HG03442 (cell line): ENCODE data around the gene SUGCT.

ENCODE experiments used
- ATAC-seq: cut with Tn5 transposase; IDR thresholded peaks from one replicate; pipeline ENCODE4 v1.9.1; 2021; ENCODE audit warnings: mild to moderate bottlenecking, moderate library complexity; ENCODE audit not compliant: unreplicated experiment

SUGCT gene

DNA sequence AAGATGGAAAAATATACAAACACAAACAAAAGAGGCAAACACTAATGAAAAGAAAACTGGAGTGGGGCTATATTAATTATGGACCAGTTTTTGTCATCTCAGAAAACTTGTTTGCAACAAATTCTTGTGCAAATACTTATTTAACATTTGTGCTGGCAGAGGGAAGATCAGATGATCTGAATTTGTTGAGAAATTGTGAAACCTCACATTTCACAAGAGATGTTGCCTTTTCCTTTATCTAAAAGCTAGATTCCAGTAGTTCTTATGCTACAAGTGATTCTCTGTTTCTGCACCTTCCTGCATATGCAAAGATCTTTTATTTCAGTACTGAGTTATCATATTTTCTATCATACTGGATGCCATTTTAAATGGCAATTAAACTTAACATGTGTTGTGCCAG lies 320.7 kb downstream of the SUGCT start:
- no peak for ATAC-seq

DNA sequence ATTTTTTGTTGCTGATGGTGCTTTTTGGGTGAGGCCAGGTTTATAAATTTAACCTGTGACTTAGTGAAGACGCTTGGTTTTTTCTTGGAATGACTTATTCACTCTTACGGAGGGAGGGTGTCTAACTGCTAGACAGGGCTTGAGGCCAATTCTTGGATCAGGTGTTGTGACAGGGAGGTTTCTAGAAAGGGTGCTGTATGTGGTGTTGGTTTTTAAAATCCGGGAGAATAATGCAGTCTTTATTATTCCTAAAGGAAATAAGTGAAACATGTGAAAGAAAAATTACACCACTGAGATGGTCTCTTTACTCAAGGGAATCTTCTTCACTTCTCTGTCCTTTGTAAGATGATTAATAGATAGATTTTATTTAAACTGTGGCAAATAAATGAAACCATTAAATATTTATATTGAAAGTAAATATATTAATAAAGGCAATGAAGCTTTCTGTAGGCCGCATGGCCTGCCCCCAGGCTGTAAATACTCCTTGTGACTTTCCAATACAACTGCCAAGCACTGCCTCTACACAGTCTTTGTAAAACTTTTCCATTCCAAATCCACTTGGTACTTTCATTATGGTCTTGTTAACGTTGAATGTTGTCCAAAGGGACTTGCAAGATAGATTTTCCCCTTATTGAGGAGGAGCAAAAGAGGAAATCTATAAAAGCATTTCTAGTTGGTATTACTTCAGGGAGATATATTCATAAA lies 323.1 kb downstream of the SUGCT start:
- ATAC-seq, result no peak

DNA sequence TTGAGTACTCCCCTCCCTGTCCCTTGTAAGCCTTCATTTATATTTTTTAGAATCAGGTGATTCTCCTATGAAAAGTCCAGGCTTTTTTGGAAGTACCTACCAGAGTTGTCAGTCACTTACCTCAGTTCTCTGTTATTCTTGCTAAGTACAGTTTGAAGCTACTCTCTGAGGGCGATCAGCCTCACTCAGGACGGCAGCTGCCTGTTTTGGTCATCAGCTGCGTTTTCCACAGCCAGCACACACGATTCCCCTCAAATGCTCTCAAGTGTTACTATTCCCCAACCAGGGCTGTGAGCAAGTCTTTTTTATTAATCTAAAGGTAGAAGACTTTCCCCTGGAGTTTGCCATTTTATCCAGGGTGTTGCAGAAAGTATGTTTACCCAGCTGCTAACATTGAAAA lies 328.6 kb downstream of the SUGCT start:
- no peak for ATAC-seq

DNA sequence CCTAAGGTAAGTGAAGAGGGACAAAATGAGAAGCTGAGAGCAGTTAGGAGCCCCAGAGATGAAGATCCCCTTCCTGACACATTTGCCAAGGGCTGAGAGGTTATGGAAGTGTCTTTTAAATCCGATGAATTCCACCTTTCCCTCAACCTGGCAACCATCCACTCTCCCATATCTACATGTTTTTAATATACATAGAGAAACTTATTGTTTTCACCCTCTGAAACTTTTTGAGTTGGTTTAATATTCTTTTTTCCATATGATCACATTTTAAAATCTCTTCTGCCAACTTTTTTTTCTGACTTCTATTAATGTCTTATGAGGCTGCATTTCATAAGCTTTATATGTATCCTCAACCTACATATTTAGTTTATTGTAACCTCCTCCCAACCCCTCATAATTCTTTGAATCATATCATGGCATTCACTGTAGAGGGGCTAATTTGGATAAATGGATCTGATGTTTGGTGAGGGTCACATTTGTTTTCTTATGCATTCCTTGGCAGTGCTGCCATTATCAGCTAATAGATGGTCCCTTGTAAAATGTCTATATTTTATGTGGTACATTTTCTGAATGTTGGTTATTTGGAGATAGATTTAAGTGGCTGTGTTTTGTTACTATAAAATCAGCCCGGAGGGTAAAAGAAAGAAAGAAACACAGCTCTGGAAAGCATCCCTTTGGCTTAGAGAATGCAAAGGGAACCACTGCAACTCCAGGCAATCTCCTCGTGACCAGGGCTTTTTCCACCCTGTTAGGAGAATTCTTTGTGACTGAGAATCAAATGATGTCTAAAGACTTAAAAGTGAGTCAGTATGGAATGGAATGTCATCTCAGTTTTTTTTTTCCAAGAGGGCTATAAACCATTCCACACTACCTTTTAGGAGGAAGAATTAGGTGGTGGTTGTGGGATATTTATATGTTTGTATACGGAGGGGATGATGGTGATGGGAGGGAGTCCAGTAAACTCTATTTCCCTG lies 334.4 kb downstream of the SUGCT start:
- no peak for ATAC-seq

DNA sequence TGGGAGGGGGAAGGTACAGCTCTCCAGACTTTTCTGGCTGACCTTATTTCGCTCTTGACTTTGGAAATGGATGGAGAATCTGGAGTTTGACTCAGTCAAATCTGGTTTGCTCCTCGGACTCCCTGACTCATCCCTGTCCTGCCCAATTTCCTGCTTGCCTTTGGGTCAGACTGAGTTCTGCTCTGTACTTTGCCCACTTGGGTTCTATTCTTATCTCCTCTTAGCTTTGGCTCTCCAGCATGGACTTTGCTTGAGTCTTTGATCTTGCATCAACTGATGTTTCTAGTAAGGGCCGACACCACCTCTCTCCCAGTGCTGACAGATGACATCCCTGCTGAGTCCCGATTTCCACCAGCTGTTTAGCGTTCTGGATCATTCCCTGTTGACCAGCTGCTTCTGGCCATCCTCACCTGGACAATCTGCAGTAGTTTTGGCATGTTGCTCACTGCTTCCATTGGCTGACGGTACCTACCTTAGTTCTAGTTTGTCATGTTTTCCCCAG lies 335.3 kb downstream of the SUGCT start:
- no peak for ATAC-seq

DNA sequence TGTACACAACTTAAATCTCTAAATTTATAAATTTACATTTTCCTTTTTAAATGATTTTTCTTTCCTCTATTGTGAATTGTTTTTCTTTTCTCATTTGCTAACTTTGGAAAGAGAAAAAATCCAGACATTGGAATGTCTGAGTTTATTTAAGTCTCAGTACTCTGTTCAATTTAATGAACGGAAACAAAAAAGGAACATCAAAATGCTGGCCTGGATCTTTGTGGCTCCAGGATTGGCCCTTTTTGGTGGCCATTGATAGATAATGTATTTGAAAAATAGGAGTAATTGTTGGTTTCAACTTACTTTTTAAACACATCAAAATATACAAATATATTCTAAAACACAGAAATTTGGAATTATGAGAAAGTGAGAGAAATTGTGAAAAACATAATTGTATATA lies 336.0 kb downstream of the SUGCT start:
- no peak for ATAC-seq

DNA sequence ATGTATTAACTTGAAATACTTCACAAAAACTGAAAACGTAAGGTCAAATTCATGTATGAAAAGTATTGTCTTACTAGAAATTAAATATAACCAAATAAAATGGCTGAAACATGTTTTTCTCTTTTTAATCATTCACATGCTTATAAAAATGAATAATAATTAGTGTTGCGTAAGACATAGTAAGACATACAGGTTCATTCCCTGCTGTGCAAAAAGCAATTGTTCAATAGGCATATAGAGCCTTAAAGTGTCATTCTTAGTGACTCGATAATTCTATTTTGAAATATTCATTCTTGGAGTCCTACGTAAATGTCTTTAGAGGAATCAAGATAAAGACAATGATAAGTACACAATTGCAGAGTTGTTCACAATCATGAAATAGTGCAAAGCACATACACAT lies 337.1 kb downstream of the SUGCT start:
- no peak for ATAC-seq

DNA sequence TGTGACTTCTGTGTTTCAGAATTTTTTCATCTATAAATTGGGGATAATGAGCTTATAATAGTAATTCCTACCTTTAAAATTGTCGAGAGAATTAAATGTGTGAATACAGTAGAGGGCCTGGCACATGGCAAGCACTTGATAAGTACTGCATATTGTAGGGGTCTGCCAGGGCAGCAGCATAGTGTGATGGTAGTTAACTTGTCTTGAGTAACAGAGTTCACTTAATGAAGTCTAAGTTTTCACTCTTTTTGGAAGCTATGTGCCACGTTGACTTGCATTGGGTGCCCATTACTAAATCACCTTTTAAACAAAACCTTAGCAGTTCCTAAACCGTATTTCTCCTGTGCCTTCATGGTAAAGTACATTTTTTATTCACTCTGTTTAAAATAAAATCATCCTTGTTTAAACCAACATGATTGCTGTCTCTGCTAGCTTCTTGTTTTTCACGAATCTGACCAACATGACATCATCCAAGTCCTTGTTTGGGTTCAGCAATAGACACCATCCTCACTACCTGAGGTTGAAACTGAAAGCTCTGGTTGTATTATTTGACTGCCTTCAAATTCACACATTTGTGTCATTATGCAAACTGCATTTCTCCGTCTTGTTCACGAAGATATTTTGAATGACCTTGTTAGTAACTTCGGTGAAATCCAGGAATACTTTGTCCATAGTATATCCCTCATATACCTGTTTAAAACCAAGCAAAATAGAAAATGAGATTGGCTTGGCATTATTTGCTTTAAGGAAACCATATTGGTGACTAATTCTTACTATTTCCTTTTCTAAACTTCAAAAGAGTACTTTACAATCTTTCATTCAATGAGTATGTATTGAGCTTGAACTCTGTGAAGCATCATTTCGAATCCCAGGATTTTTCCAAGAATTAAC lies 340.2 kb downstream of the SUGCT start:
- ATAC-seq, result peak; percentile 100

DNA sequence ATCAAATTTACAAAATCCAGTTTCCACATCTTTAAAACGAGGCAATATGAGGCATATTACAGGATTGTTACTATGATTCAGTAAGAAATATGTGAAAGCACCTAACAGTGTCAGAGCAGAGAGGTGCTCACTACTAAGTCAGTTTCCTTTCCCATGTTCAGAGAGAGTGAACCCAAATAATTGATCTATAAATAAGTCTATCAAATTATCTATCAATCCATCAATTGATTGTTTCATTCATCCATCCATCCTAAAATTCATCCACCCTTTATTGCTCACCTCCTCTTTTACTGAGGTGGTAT lies 340.8 kb downstream of the SUGCT start:
- ATAC-seq, result no peak

DNA sequence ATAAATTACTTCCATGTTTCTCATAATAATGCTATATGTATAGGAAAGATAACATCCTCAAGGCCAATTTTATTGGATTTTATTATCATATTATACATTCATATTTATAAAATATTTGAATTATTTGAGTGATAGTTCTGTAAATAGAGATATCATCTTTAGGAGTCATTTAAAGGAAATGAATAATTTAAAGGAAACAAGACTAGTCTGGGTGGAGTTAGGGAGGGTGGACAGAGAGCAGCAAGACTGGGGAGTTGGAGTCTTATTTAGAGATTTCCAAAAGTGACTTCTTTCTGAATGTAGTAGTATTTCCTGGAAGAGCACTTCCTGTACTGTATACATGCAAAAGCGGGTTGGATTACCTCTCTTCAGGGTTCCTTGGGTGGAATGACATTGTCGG lies 342.3 kb downstream of the SUGCT start:
- ATAC-seq, result no peak

DNA sequence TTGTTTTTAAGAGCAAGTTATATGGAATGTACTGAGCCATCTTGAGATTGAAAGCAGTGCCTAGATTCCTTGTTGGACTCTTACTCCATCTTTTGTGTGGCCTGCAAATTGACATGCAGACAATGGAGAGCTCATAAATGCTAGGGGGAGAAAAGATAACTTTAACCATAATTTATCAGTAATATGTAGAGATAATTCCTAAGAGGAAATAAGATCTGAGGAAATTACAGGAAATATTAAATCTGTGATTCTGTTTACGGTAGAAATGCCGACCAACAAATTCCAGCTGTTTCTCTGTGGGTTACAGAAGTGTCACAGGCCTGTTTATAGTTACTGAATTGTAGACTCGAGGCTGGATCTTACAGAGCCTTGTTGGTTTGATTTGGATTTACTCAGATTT lies 348.0 kb downstream of the SUGCT start:
- ATAC-seq, result no peak

DNA sequence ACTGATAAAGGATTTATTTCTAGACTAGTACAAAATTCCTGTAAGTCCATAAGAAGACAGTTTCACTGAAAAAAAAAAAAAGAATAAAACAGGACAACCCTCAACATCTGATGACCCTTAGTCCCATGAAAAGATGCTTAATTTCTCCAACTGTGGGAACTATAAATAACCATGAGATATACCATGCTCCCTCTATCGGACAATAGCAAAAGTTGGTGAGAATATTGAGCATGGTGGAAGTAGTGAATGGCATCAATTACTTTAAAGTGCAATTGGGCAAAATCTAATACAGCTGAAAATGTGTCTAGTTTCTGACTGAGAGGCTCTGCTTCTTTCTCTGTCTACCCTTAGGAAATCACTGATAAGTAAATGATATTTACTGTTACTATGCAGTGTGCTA lies 348.8 kb downstream of the SUGCT start:
- ATAC-seq, result no peak

DNA sequence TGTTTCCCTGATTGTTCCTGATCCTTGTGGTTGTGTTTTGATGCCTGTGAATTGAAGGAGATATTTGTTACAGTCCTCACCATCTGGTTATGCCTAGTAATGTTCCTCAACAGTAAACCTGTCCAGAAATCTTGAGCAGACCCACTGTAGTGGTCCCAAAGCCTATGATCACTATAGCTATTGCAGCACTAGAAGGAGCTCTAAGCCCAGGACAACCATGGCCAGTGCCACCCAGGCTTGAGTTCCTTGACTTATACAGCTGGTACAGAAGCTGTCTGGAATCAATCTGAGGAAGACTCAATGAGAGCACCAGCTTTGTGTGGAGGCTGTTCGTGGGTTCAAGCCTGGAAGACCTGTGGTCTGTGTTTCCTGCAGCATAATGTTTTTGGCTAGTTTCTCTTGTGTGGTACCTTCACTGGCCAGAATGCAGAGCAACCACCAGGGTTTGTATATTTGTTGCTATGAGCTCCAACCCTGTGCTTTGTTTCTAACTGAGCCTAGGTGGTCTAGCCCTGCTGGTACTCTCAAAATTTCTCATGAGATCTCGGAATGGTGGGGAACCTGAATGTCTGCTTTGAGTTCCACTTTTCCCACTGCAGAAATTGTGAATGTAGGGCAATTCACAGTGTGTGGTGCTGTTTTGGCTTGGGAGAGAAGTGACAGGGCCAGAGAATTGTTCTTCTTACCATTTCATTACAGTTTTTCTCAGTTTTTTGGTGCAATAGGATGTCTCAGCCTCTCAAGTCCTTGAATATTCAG lies 355.2 kb downstream of the SUGCT start:
- ATAC-seq, result no peak

DNA sequence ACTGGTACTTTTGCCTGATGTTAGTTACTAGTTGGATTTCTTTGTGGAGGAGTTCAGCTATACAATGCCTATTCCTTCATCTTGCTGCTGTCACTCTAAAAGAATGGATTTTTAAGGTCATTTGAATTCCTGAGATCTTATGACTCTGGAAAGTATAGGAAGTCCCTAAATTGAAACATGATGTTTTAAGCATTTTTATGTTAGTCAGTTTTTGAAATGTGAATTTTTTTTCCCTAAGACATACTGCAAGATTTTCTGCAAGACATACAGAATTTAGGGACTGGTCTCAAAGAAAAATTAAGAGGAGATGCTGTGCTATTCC lies 355.8 kb downstream of the SUGCT start:
- ATAC-seq, result no peak

DNA sequence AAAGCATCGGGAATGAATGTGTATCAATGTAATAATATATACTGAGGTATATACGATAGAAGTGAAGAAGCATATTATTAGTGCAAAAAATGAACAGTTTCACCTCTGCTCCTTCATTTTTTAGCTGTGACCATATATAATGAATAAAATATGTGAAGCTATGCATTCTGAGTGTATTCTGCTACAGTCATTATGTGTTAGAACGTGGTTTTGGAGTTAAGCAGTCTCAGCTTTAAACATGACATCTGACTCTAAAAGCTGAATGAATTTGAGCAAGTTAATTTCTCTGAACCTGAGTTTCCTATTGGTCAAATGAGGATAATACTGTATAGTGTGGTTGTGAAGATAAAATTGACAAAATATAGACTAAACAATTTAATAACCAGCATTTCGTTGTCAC lies 358.1 kb downstream of the SUGCT start:
- ATAC-seq, result no peak

DNA sequence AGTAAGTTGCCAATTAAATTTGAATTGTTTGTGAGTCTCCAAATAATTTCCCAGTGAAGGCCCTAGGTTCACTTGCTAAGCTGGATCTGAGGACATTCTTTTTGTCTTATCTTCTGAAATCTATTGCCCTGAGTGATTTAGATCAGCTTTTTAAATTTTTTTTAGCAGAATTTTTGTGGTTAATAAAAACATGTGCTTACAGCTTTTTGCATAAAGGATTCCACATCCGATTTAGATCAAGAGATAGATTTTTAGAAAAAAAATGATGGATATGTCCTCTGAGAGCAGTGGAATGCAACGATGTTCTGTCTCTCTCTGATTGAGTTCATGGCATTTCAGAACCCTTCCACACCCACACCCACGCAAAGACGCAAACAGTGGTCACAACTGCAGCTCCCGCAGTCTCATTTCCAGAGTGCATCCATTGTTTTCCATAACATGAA lies 358.8 kb downstream of the SUGCT start:
- ATAC-seq, result no peak

DNA sequence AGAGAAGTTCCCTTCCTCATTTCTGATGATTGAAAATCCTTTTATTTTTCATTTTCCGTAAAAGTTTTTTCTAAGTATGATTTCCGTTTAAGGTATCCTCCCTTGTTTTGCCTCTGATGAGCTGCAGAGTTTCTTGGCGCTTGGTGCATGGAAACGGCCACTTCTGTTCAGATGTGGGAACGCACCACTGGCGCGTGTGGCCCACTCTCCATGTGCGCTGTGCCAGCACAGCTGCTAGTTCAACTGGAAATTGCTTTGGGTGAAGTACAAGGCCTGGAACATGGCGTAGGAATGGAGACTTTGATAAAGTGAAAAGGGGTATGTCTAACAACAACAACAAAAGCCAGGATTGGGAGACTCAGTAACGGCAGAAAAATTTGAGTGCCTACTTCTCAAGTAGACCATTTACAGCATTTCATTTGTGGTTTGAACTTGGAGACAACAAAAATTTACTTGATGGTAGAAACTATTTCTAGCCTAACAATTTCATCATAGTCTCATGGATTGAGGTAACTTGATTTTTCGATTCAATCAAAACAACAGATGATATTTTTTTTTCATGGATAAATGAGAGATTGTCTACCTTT lies 364.2 kb downstream of the SUGCT start:
- ATAC-seq, result no peak

DNA sequence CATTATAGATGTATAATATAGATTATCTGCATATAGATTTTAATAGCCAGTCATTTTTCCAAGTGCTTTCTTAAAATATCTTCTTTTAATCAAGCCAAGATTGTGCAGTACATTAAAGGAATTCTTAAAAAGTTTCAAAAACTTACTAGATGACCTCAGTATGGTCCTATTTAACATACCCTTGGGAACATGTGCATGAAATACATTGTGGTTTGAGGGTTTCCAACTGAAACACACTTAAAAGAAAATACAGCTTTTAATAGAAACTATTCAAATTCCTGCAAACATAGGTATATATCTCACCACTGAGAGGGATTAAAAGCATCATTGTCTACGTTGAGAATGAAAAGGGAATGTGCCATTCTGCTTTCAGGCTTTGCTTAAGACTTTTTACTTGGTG lies 364.9 kb downstream of the SUGCT start:
- ATAC-seq, result no peak

DNA sequence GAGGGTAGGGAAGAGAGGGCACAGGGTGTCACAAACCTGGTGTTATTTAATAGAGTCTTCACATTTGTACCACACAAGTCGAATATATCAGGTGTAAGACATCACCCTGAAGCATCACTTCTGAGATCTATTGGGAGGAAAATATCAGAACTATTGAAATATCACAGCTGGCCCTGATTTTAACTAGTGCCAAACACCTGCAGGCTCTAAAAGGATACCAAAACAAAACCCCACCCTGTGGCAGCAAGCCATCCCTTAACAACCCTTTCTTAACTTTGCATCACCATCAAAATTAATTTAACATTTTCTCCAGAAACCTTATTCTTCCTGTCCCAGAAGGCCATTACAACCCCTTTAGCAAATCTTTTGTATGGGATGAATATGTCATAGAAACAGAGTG lies 365.4 kb downstream of the SUGCT start:
- ATAC-seq, result no peak

DNA sequence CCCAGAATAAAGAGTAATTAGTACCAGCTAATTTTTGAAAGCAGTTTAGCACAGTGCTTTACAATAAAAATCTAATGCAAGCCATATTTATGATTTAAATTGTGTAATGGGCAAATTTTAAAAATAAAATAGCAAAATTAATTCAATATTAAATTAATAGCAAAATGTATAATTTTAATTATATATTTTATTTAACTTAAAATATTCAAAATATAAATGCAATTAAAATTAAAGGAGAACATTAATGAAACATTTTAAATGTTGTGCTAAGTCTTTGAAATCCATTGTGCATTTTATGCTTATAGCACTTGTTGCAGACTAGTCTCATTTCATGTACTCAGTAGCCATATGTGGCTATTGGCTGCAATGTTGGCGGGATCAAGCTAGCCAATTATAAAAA lies 367.6 kb downstream of the SUGCT start:
- ATAC-seq, result no peak
